GM13976 (cell line): ENCODE measurements around the gene GABBR2.

ENCODE experiments used
- DNase-seq: peaks from one replicate; pipeline ENCODE4 v3.0.0; 2012; ENCODE audit warnings: low spot score
- CTCF ChIP-seq: IDR thresholded peaks from 2 replicates; pipeline ENCODE4 v1.5.1; 2012; ENCODE audit warnings: borderline replicate concordance, mild to moderate bottlenecking; ENCODE audit not compliant: insufficient read depth; ENCODE audit errors: extremely low read depth, missing control alignments, control extremely low read depth
- in situ Hi-C: fragments of 300-500 bp; cut with MboI; formaldehyde crosslinking; loops from one replicate; pipeline ENCODE4 v1.12.0; 2022; ENCODE audit warnings: low sequenced_read_pairs, mixed read lengths, inconsistent platforms; ENCODE audit not compliant: unreplicated experiment

GABBR2 gene

GRCh38 chr9:98611319-98611718 is 97.4 kb downstream of the GABBR2 start:
- no peak for TF ChIP-seq CTCF
- no peak for DNase-seq
- in situ Hi-C loops = no loop called here

GRCh38 chr9:98610711-98611110 is 98.0 kb downstream of the GABBR2 start:
- no peak for DNase-seq
- no peak for TF ChIP-seq CTCF
- in situ Hi-C loops = no loop called here

- DNase-seq = no peak
- TF ChIP-seq CTCF = no peak
- in situ Hi-C loops = no loop called here
Observed at GRCh38 chr9:98610211-98610610, 98.5 kb downstream of the GABBR2 start.

- TF ChIP-seq CTCF = no peak
- in situ Hi-C loops = no loop called here
- DNase-seq = no peak
Observed at GRCh38 chr9:98609646-98610045, 99.1 kb downstream of the GABBR2 start.

GRCh38 chr9:98607787-98608186 is 100.9 kb downstream of the GABBR2 start:
- no peak for DNase-seq
- in situ Hi-C loops = no loop called here
- no peak for TF ChIP-seq CTCF

- TF ChIP-seq CTCF = no peak
- DNase-seq = no peak
- in situ Hi-C loops = no loop called here
Observed at GRCh38 chr9:98607152-98607551, 101.6 kb downstream of the GABBR2 start.

- no peak for TF ChIP-seq CTCF
- in situ Hi-C loops = no loop called here
- no peak for DNase-seq
Observed at GRCh38 chr9:98606730-98607129, 102.0 kb downstream of the GABBR2 start.
